Body of pancreas (tissue), 4 donors: ENCODE measurements around the gene UBE2E2. TPM values are rescaled to one million over a fixed set of nuclear protein-coding genes. Genes with fewer than 3 reads are reported as not detected.

Experiments used
- ATAC-seq: fragments of 150-250 bp; one replicate; pipeline ENCODE4 v1.9.1; 2016
- DNase-seq, 4 donors: peaks; one replicate each; pipeline ENCODE4 v3.0.0-alpha.2; 2019
- H3K27ac ChIP-seq, 4 donors: fragments of 200-600 bp; sonication (generic); 1 replicate in 3 of 4; 2 replicates in 1 of 4; pipeline versions ENCODE4 v1.5.1 to v1.6.1; 2016 to 2019; ENCODE audit warnings: mild to moderate bottlenecking in 1 of 4, mixed read lengths in 1 of 4, moderate library complexity in 1 of 4
- H3K27me3 ChIP-seq, 2 donors: fragments of 200-600 bp; sonication (generic); one replicate each; pipeline ENCODE4 v1.6.0; 2016; ENCODE audit warnings: mild to moderate bottlenecking in 1 of 2
- H3K36me3 ChIP-seq, 2 donors: fragments of 200-600 bp; sonication (generic); replicated peaks in 1 of 2; 2 replicates each; pipeline ENCODE4 v1.5.1; 2016; ENCODE audit warnings: low read depth in 2 of 2; ENCODE audit not compliant: insufficient read depth in 1 of 2
- H3K4me1 ChIP-seq: fragments of 200-600 bp; sonication (generic); one replicate; pipeline ENCODE4 v1.6.0; 2016
- H3K4me3 ChIP-seq, 2 donors: fragments of 200-600 bp; sonication (generic); 1 replicate in 1 of 2; 2 replicates in 1 of 2; pipeline ENCODE4 v1.5.1; 2016 to 2019
- H3K9me3 ChIP-seq, 3 donors: fragments of 200-600 bp; sonication (generic); 1 replicate in 2 of 3; 2 replicates in 1 of 3; pipeline ENCODE4 v1.5.1; 2016
- POLR2A ChIP-seq, 3 donors: fragments of 450-650 bp; IDR thresholded peaks; one replicate each; pipeline ENCODE4 v1.6.1; 2016; ENCODE audit warnings: antibody characterized with exemption in 3 of 3, mild to moderate bottlenecking in 2 of 3
- WGBS, 2 donors: methylation state at CpG; one replicate each; pipeline ENCODE4 v1.1.5; 2017; 5-methylcytosine and 5-hydroxymethylcytosine counted together
- intact Hi-C: fragments of 100-400 bp; cut with DNase I; formaldehyde crosslinking; loops from one replicate; pipeline ENCODE4 v1.15.1; 2023
- total RNA-seq, 2 donors: library from RNA; depleted of rRNA; stranded (reverse); fragments of >200 nt; gene quantifications; one replicate each; pipeline ENCODE4 v1.1.0, GENCODE V29; 2016
- TF ChIP-seq, protein P1 (sequence below), 7 experiments: fragments of 450-650 bp in 4 of 7; fragments of 200-600 bp in 3 of 7; sonication (generic) in 3 of 7; IDR thresholded peaks; one replicate each; pipeline ENCODE4 v1.5.1; 2016 to 2019; ENCODE audit warnings: antibody characterized with exemption in 7 of 7

UBE2E2 gene
- total RNA-seq, 2 donors from 2014 or later = 7.8 to 23.7 TPM

DNA sequence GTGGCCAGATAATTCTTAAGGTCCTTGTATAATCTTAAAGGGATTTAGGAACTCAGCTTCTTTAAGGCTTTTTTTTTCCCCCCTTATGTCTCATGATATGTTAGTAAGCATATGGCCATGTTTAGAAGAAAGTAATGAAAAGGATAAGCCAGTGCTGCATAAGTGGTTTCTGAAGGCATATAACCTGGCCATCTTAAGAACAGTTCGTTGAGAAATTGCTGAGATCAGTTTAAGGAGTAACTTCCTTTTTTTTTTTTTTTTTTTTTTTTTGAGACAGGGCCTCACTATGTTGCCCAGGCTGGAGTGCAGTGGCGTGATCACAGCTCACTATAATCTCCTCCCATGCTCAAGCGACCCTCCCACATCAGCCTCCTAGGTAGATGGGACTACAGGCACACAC lies 51.7 kb downstream of the UBE2E2 start:
- H3K27ac ChIP-seq = no peak overlapping the region
- intact Hi-C loops = no loop called here
- TF ChIP-seq, protein P1, sequence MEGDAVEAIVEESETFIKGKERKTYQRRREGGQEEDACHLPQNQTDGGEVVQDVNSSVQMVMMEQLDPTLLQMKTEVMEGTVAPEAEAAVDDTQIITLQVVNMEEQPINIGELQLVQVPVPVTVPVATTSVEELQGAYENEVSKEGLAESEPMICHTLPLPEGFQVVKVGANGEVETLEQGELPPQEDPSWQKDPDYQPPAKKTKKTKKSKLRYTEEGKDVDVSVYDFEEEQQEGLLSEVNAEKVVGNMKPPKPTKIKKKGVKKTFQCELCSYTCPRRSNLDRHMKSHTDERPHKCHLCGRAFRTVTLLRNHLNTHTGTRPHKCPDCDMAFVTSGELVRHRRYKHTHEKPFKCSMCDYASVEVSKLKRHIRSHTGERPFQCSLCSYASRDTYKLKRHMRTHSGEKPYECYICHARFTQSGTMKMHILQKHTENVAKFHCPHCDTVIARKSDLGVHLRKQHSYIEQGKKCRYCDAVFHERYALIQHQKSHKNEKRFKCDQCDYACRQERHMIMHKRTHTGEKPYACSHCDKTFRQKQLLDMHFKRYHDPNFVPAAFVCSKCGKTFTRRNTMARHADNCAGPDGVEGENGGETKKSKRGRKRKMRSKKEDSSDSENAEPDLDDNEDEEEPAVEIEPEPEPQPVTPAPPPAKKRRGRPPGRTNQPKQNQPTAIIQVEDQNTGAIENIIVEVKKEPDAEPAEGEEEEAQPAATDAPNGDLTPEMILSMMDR (IDR thresholded peaks at IDR 0.05) = no peak
- TF ChIP-seq POLR2A (IDR thresholded peaks at IDR 0.05) = no peak
- H3K4me1 ChIP-seq = peaks cover 22% of the 10 kb centered on the region
- 79 to 80% methylated on average over 3 of the region's 3 CpGs for WGBS, 2 donors
- no peaks in the 10 kb centered on the region for H3K9me3 ChIP-seq
- DNase-seq = no peak
- no peak overlapping the region for H3K4me3 ChIP-seq
- no peaks in the 10 kb centered on the region for H3K36me3 ChIP-seq
- no peaks in the 10 kb centered on the region for H3K27me3 ChIP-seq
- no peak for ATAC-seq

DNA sequence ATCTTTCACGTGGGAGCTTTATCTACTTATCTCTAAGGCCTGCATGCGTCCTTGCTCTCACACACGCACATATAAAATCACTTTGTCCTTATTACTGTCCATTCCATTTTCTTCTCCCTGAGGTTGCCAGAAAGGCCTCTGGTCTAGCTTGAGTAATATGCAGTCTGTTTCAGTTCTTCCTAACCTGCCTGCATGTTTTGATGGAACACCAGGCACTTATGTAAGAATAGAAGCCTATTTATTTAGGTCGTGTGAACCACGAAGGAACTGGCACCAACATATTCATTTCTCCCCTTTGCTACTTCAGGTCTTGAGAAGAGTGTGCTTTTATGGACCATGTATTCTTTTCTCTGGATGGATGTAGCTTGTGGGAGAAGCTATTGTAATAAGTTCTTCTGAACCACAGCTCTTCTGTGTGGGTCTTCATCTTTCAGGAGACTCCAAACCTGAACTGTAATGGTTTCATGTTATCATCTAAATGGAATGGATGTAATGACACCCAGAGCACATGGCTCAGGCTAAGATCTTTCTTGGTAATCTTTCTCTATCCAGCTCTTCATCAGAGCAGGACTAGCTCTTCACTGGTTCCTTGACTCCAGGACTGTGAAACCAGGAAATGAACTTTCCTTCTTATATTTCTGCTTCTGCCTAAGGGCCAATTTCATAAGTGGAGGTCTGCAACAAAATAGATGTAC lies 53.8 kb downstream of the UBE2E2 start:
- H3K27ac ChIP-seq = no peak overlapping the region
- WGBS, 2 donors = 37 to 53% methylated on average over 5 of the region's 5 CpGs
- no peaks in the 10 kb centered on the region for H3K27me3 ChIP-seq
- H3K36me3 ChIP-seq = no peaks in the 10 kb centered on the region
- intact Hi-C loops = no loop called here
- TF ChIP-seq, protein P1 (IDR thresholded peaks at IDR 0.05) = no peak
- TF ChIP-seq POLR2A (IDR thresholded peaks at IDR 0.05) = no peak
- no peaks in the 10 kb centered on the region for H3K9me3 ChIP-seq
- no peak overlapping the region for H3K4me3 ChIP-seq
- peaks cover 22% of the 10 kb centered on the region for H3K4me1 ChIP-seq
- DNase-seq = no peak
- no peak for ATAC-seq

DNA sequence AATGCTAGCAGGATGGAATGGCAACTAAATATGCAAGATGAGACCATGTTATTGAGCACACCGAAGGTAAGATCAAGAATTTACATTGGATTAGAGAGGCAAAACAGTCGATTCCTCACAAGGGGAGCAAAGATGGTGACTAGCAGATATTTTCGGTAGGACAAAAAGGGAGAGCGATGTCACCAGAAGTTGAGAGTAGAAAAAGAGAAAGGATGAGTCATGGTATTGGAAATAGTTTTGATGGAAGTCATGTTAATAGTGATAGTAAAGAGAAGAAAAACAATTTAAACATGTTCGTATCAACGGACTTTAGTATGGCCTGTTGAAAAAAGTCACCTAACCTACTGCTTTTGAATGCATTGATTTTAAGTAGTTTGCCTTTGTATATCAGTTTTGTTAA lies 55.0 kb downstream of the UBE2E2 start:
- Histone ChIP-seq H3K36me3 (no peaks in the 10 kb centered on the region), H3K4me1 (peaks cover 22% of the 10 kb centered on the region), H3K4me3 (no peak overlapping the region), H3K27ac (no peak overlapping the region), H3K9me3 (no peaks in the 10 kb centered on the region), H3K27me3 (no peaks in the 10 kb centered on the region)
- TF ChIP-seq, protein P1 (IDR thresholded peaks at IDR 0.05) = no peak
- TF ChIP-seq POLR2A (IDR thresholded peaks at IDR 0.05) = no peak
- WGBS, 2 donors = 90 to 94% methylated on average over 6 of the region's 6 CpGs
- intact Hi-C loops = no loop called here
- DNase-seq (no peak), ATAC-seq (no peak)

DNA sequence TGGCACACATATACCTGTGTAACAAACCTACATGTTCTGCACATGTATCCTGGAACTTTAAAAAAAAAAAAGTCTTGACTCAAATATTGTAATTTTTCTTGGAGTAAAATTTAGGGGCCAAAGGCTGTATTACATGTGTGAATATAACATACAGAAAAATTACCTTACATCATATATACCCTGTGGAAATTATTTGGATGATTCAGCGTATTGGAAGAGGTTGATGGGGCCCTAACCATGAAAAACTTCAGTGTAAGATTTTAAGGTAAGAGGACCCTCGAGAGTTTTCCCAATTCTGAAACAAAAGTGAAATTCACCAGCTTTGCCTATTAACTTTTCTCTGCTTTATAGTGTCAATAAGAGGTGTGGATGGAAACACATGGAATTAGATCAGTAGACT lies 56.4 kb downstream of the UBE2E2 start:
- TF ChIP-seq, protein P1 (IDR thresholded peaks at IDR 0.05) = no peak
- no peak for TF ChIP-seq POLR2A (IDR thresholded peaks at IDR 0.05)
- Histone ChIP-seq H3K9me3 (no peaks in the 10 kb centered on the region), H3K27ac (no peak overlapping the region), H3K4me1 (peaks cover 17% of the 10 kb centered on the region), H3K36me3 (no peaks in the 10 kb centered on the region), H3K4me3 (no peak overlapping the region), H3K27me3 (no peaks in the 10 kb centered on the region)
- DNase-seq (no peak), ATAC-seq (no peak)
- intact Hi-C loops = no loop called here
- 50 to 90% methylated on average over 2 of the region's 2 CpGs for WGBS, 2 donors

DNA sequence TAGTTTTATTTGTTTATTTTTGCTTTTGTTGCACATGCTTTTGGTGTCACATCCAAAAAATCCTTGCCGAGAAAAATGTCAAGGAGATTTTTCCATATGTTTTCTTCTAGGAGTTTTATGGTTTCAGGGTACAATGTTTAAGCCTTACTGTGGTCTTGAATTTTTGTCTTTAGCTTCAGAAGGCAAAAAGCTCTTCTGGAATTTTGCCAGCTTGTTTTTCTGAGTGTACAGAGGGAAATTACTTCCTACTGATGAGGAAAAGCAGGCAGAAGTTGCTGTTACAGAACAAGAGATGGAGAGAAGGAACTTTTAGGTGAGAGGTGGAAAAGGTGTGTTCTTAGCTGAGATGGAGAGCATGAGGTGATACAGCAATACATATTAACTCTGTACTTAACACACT lies 59.6 kb downstream of the UBE2E2 start:
- Histone ChIP-seq H3K36me3 (no peaks in the 10 kb centered on the region), H3K4me3 (no peak overlapping the region), H3K9me3 (no peaks in the 10 kb centered on the region), H3K27me3 (no peaks in the 10 kb centered on the region), H3K27ac (no peak overlapping the region), H3K4me1 (no peaks in the 10 kb centered on the region)
- no peak for DNase-seq
- no peak for ATAC-seq
- intact Hi-C loops = no loop called here
- TF ChIP-seq POLR2A (IDR thresholded peaks at IDR 0.05) = no peak
- TF ChIP-seq, protein P1 (IDR thresholded peaks at IDR 0.05) = no peak
- 93 to 96% methylated on average over 1 of the region's 1 CpG for WGBS, 2 donors
